Mesenchymal stem cell (in vitro differentiated cells and primary cell): Measurements from ENCODE around the gene RFNG.

Experiments used
- DNase-seq: peaks from one replicate; pipeline ENCODE4 v3.0.0-alpha.2; 2013
- H2AFZ ChIP-seq: one replicate; pipeline ENCODE4 v1.6.1; 2013; ENCODE audit warnings: low read depth, mild to moderate bottlenecking, control low read depth, inconsistent platforms, low read length, moderate library complexity
- H2AK5ac ChIP-seq: 2 replicates; pipeline ENCODE4 v1.6.1; 2013; ENCODE audit warnings: low read length, moderate library complexity, mild to moderate bottlenecking, inconsistent platforms; ENCODE audit not compliant: severe bottlenecking
- H2BK120ac ChIP-seq: one replicate; pipeline ENCODE4 v1.6.1; 2013; ENCODE audit warnings: low read depth, mild to moderate bottlenecking, inconsistent platforms, low read length, moderate library complexity
- H2BK12ac ChIP-seq, 2 experiments: one replicate each; pipeline ENCODE4 v1.6.1; 2013; ENCODE audit warnings: inconsistent platforms in 2 of 2, low read length in 2 of 2, mild to moderate bottlenecking in 2 of 2, moderate library complexity in 2 of 2, control low read depth in 1 of 2
- H2BK15ac ChIP-seq: one replicate; pipeline ENCODE4 v1.6.1; 2013; ENCODE audit warnings: mild to moderate bottlenecking, low read depth, inconsistent platforms; ENCODE audit not compliant: poor library complexity, severe bottlenecking
- H2BK5ac ChIP-seq: 2 replicates; pipeline ENCODE4 v1.6.1; 2013; ENCODE audit warnings: low read depth, mild to moderate bottlenecking, low read length, control low read depth, inconsistent platforms; ENCODE audit not compliant: poor library complexity, severe bottlenecking
- H3K14ac ChIP-seq, 2 experiments: one replicate each; pipeline ENCODE4 v1.6.1; 2013; ENCODE audit warnings: inconsistent platforms in 2 of 2, low read length in 2 of 2, control low read depth in 1 of 2, mild to moderate bottlenecking in 1 of 2, moderate library complexity in 1 of 2
- H3K18ac ChIP-seq, 2 experiments: one replicate each; pipeline ENCODE4 v1.6.1; 2013; ENCODE audit warnings: inconsistent platforms in 2 of 2, low read length in 2 of 2, control low read depth in 1 of 2, low read depth in 1 of 2, mild to moderate bottlenecking in 1 of 2
- H3K23ac ChIP-seq, 2 experiments: one replicate each; pipeline ENCODE4 v1.6.1; 2013; ENCODE audit warnings: inconsistent platforms in 2 of 2, low read length in 2 of 2, mild to moderate bottlenecking in 2 of 2, moderate library complexity in 2 of 2, control low read depth in 1 of 2
- H3K27ac ChIP-seq: 2 replicates; pipeline ENCODE4 v1.5.1; 2013; ENCODE audit warnings: mild to moderate bottlenecking, moderate library complexity, low read length, control low read depth, inconsistent platforms; ENCODE audit not compliant: poor library complexity, severe bottlenecking
- H3K27me3 ChIP-seq, 2 experiments: 2 replicates each; pipeline versions ENCODE4 v1.6.1 to v1.7.0; 2013; ENCODE audit warnings: low read length in 2 of 2, mild to moderate bottlenecking in 2 of 2, moderate library complexity in 2 of 2, control low read depth in 1 of 2, inconsistent platforms in 1 of 2; ENCODE audit not compliant: control insufficient read depth in 1 of 2, insufficient read depth in 1 of 2
- H3K36me3 ChIP-seq, 2 experiments: 2 replicates each; pipeline versions ENCODE4 v1.6.1 to v1.7.0; 2013; ENCODE audit warnings: low read length in 2 of 2, control low read depth in 1 of 2, inconsistent platforms in 1 of 2, low read depth in 1 of 2, mild to moderate bottlenecking in 1 of 2; ENCODE audit not compliant: insufficient read depth in 2 of 2, control insufficient read depth in 1 of 2
- H3K4ac ChIP-seq, 2 experiments: one replicate each; pipeline ENCODE4 v1.6.1; 2013; ENCODE audit warnings: inconsistent platforms in 2 of 2, low read length in 2 of 2, mild to moderate bottlenecking in 2 of 2, moderate library complexity in 2 of 2, control low read depth in 1 of 2, low read depth in 1 of 2
- H3K4me1 ChIP-seq: 2 replicates; pipeline ENCODE4 v1.6.1; 2013; ENCODE audit warnings: low read depth, low read length, control low read depth; ENCODE audit not compliant: control insufficient read depth, insufficient read depth
- H3K4me2 ChIP-seq: 2 replicates; pipeline ENCODE4 v1.6.1; 2013; ENCODE audit warnings: low read length, mild to moderate bottlenecking, inconsistent platforms; ENCODE audit not compliant: poor library complexity, severe bottlenecking
- H3K4me3 ChIP-seq, 2 experiments: 2 replicates each; pipeline versions ENCODE4 v1.5.1 to v1.7.0; 2013; ENCODE audit warnings: low read length in 2 of 2, mild to moderate bottlenecking in 2 of 2, control low read depth in 1 of 2, low read depth in 1 of 2; ENCODE audit not compliant: insufficient read depth in 1 of 2
- H3K79me1 ChIP-seq: replicated peaks from 2 replicates; pipeline ENCODE4 v1.6.1; 2013; ENCODE audit warnings: mild to moderate bottlenecking, control low read depth, low read length, inconsistent platforms; ENCODE audit not compliant: poor library complexity, severe bottlenecking
- H3K9ac ChIP-seq: 2 replicates; pipeline ENCODE4 v1.7.0; 2013; ENCODE audit warnings: mild to moderate bottlenecking, low read length, moderate library complexity
- H3K9me3 ChIP-seq: 2 replicates; pipeline ENCODE4 v1.7.0; 2013; ENCODE audit warnings: mild to moderate bottlenecking, low read length; ENCODE audit not compliant: control insufficient read depth
- H4K8ac ChIP-seq: one replicate; pipeline ENCODE4 v1.6.1; 2013; ENCODE audit warnings: inconsistent platforms, mild to moderate bottlenecking, low read length, moderate library complexity
- H4K91ac ChIP-seq: one replicate; pipeline ENCODE4 v1.6.1; 2013; ENCODE audit warnings: mild to moderate bottlenecking, low read length, inconsistent platforms
- WGBS: methylation state at CpG from one replicate; pipeline ENCODE4 v1.1.7; 2013; ENCODE audit warnings: mixed read lengths; 5-methylcytosine and 5-hydroxymethylcytosine counted together

RFNG gene

DNA sequence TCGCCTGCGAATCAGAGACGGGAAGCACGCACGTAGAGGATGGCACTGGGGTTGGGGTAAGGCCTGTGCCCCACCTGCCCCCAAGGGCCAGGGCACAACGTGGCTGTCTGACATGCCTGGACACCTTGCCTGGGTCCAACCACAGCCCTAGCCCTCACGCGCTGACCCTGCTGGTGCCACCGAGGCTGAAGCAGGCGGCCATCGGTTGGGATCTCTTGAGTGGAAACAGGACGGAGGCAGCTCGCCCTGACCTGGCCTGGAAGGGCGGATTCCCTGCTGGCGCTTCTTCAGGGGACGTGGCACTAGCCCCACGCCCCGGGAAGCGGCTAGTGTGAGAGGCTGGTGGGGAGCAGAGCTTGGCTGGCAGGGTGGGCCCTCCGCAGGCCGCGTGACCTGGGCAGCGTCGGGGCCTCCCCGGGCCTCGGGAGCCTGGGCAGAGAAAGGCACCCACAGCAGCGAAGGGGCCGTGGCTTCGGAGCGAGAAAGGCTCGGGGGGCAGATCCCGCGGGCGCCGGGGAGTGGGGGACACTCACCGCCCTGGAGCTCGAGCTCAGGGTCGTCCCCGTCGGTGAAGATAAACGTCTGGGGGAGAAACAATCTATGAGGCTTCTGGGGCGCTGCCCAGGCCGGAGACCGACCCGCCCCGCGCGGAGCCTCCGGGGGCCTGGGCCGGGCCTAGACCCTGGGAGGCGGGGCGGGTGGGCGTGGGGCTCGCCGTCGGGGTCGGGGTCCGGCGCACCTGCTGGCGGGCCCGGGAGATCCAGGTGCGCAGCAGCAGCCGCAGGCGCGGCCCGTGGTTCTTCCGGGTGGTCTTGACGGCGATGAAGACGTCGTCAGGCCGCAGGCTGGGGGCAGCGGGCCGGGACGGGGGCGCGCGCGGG is 610 bp downstream of the RFNG start:
- Histone ChIP-seq H3K36me3 (peaks cover 62 to 79% of the 10 kb centered on the region in 2 experiments), H4K91ac (peak overlapping the region; percentile 23), H3K9me3 (no peaks in the 10 kb centered on the region), H3K4me1 (peaks cover 41% of the 10 kb centered on the region), H3K79me1 (peaks cover 49% of the 10 kb centered on the region), H3K4me2 (peak overlapping the region; percentile 62), H3K23ac (peak overlapping the region in 1 of 2 experiments; percentile 92), H3K18ac (peak overlapping the region in 1 of 2 experiments; percentile 86), H3K9ac (peak overlapping the region; percentile 89), H2BK15ac (no peak overlapping the region), H3K27ac (no peak overlapping the region), H2BK120ac (peak overlapping the region; percentile 83), H3K27me3 (no peaks in the 10 kb centered on the region), H2AFZ (no peak overlapping the region), H2BK12ac (peak overlapping the region in 1 of 2 experiments; percentile 96), H3K4ac (peak overlapping the region; percentile 50 to 87), H2BK5ac (no peak overlapping the region), H3K14ac (peak overlapping the region in 1 of 2 experiments; percentile 93), H3K4me3 (peak overlapping the region; percentile 83 to 89), H4K8ac (peak overlapping the region; percentile 78), H2AK5ac (peak overlapping the region; percentile 81)
- DNase-seq, result no peak
- WGBS, result 29% methylated on average over 52 of the region's 79 CpGs

GRCh38 chr17:82050152-82050760 is 1.4 kb downstream of the RFNG start:
- Histone ChIP-seq H3K14ac (peak overlapping the region in 1 of 2 experiments; percentile 93), H3K79me1 (peaks cover 43% of the 10 kb centered on the region), H3K9me3 (no peaks in the 10 kb centered on the region), H3K4me3 (peak overlapping the region; percentile 83 to 89), H3K4me2 (peak overlapping the region; percentile 62), H3K27ac (no peak overlapping the region), H3K4me1 (peaks cover 36% of the 10 kb centered on the region), H2BK15ac (no peak overlapping the region), H2BK5ac (no peak overlapping the region), H2BK120ac (no peak overlapping the region), H3K27me3 (no peaks in the 10 kb centered on the region), H3K4ac (peak overlapping the region in 1 of 2 experiments; percentile 87), H3K9ac (peak overlapping the region; percentile 89), H2AFZ (no peak overlapping the region), H3K18ac (no peak overlapping the region), H3K36me3 (peaks cover 57 to 73% of the 10 kb centered on the region in 2 experiments), H4K8ac (no peak overlapping the region), H3K23ac (peak overlapping the region in 1 of 2 experiments; percentile 92), H4K91ac (no peak overlapping the region), H2AK5ac (peak overlapping the region; percentile 81), H2BK12ac (peak overlapping the region in 1 of 2 experiments; percentile 96)
- 95% methylated on average over 28 of the region's 28 CpGs for WGBS
- DNase-seq, result no peak

DNA sequence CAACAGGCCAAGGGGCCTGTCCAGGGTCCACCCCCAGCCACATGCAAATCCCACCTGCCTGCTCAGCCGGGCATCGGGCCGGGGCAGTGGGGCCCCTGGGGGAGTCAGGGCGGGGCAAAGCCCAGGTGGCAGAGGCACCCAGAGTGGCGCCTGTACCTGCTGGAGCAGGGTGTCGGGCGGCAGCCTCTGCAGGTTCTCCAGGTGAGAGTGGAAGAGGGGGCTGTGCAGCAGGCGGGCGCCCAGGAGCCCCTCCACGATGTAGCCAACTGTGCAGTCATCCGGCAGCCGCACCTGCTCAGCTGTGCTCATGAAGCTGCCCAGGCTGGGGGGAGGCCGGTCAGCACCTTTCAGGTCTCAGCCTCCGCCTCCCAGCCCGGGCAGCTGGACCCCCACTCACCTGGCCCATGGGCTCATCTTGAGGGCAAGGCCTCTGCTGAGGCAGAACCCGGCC is 2.1 kb downstream of the RFNG start:
- H3K4me3 ChIP-seq, result no peak overlapping the region
- H3K27ac ChIP-seq, result no peak overlapping the region
- peaks cover 36% of the 10 kb centered on the region for H3K79me1 ChIP-seq
- no peak overlapping the region for H2BK12ac ChIP-seq
- WGBS, result 98% methylated on average over 13 of the region's 16 CpGs
- no peak overlapping the region for H2BK5ac ChIP-seq
- no peak overlapping the region for H3K9ac ChIP-seq
- H3K4me1 ChIP-seq, result peaks cover 34% of the 10 kb centered on the region
- H2BK120ac ChIP-seq, result no peak overlapping the region
- no peak overlapping the region for H2BK15ac ChIP-seq
- no peak overlapping the region for H3K23ac ChIP-seq
- H3K18ac ChIP-seq, result no peak overlapping the region
- no peaks in the 10 kb centered on the region for H3K9me3 ChIP-seq
- no peak overlapping the region for H2AK5ac ChIP-seq
- peaks cover 49 to 66% of the 10 kb centered on the region in 2 experiments for H3K36me3 ChIP-seq
- H3K27me3 ChIP-seq, result no peaks in the 10 kb centered on the region
- DNase-seq, result no peak
- no peak overlapping the region for H3K14ac ChIP-seq
- no peak overlapping the region for H4K91ac ChIP-seq
- no peak overlapping the region for H3K4me2 ChIP-seq
- no peak overlapping the region for H4K8ac ChIP-seq
- no peak overlapping the region for H3K4ac ChIP-seq
- H2AFZ ChIP-seq, result no peak overlapping the region

DNA sequence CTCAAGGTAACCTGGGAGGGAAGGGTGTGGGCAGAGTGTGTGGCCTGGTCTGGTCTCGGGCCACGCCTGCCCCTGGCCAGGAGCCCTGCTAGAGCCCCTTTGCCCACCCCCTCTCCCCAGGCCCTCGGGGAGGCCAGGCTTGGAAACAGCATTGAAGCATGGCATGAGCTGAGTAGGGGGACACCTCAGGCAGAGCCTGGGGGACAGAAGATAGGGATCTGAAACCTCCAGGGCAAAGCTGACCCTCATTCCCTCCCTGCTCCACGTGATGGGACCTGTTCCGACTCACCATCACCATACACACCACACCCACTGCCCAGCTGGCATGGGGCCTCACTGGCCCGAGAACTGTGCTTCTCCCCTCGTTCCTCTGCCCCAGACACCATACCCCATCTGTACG is 2.5 kb downstream of the RFNG start:
- no peak overlapping the region for H3K4ac ChIP-seq
- H2BK15ac ChIP-seq, result no peak overlapping the region
- no peak overlapping the region for H3K4me3 ChIP-seq
- H2BK120ac ChIP-seq, result no peak overlapping the region
- peaks cover 34% of the 10 kb centered on the region for H3K4me1 ChIP-seq
- no peak overlapping the region for H4K8ac ChIP-seq
- 92% methylated on average over 7 of the region's 8 CpGs for WGBS
- H3K4me2 ChIP-seq, result no peak overlapping the region
- no peak for DNase-seq
- H3K14ac ChIP-seq, result no peak overlapping the region
- no peak overlapping the region for H3K9ac ChIP-seq
- peaks cover 32% of the 10 kb centered on the region for H3K79me1 ChIP-seq
- H2BK12ac ChIP-seq, result no peak overlapping the region
- H2AK5ac ChIP-seq, result no peak overlapping the region
- H3K9me3 ChIP-seq, result no peaks in the 10 kb centered on the region
- no peak overlapping the region for H3K23ac ChIP-seq
- H4K91ac ChIP-seq, result no peak overlapping the region
- no peak overlapping the region for H3K18ac ChIP-seq
- no peak overlapping the region for H3K27ac ChIP-seq
- no peak overlapping the region for H2BK5ac ChIP-seq
- peaks cover 45 to 61% of the 10 kb centered on the region in 2 experiments for H3K36me3 ChIP-seq
- H2AFZ ChIP-seq, result no peak overlapping the region
- H3K27me3 ChIP-seq, result no peaks in the 10 kb centered on the region
